Measurements from ENCODE around the gene FOXJ3.

FOXJ3 gene

DNA sequence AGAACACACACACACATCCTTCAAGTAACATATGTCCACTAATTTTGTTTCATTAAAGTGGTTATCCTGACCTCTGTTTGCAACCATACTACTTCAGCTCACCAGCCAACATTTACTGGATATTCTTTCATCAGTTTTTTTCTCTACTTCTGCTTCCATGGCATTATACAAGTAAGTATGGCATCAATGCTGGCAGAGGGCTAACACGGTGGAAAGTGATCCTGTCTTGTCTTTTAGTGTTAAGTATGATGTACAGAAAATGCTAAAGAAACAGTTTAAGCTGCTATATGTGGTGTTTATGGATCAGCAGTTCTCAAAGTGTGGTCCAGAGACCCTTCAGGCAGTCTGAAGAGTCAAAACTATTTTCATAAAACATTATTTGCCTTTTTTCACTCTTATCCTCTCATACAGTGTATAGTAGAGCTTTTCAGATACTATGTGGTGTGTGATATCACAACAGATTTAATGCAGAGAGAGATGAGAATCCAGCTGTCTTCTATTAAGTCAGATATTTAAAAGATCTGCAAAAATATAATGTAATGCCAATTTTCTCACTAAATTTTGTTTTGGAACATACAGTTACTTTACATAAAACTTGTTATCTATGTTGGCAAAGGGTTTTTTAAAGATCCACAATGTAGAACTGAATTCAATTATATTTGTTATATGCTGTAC, 46.6 kb downstream of the FOXJ3 start:
- TF ChIP-seq ZNF274 (IDR thresholded peaks at IDR 0.05; ENCODE audit: low read depth, low read length) = no peak
- TF ChIP-seq YY1 (IDR thresholded peaks at IDR 0.05; ENCODE audit: insufficient read depth, insufficient read length) = no peak
- no peak for TF ChIP-seq SUZ12 (IDR thresholded peaks at IDR 0.05; ENCODE audit: extremely low read depth, insufficient read depth, insufficient read length)
- no peak for DNase-seq (ENCODE audit: low read depth, low spot score)
- Histone ChIP-seq H3K36me3 (ENCODE audit: insufficient read depth, insufficient read length, low read length) (peaks cover 11% of the 10 kb centered on the region), H3K4me1 (ENCODE audit: insufficient read depth, insufficient read length) (no peaks in the 10 kb centered on the region), H3K9ac (ENCODE audit: insufficient read length, low read depth) (no peak overlapping the region), H3K4me3 (ENCODE audit: insufficient read length, low read depth) (no peak overlapping the region), H3K27me3 (ENCODE audit: insufficient read depth, insufficient read length) (no peaks in the 10 kb centered on the region), H3K9me3 (ENCODE audit: insufficient read depth, low read length) (no peaks in the 10 kb centered on the region; the same call in 1 of the 2 replicates)

DNA sequence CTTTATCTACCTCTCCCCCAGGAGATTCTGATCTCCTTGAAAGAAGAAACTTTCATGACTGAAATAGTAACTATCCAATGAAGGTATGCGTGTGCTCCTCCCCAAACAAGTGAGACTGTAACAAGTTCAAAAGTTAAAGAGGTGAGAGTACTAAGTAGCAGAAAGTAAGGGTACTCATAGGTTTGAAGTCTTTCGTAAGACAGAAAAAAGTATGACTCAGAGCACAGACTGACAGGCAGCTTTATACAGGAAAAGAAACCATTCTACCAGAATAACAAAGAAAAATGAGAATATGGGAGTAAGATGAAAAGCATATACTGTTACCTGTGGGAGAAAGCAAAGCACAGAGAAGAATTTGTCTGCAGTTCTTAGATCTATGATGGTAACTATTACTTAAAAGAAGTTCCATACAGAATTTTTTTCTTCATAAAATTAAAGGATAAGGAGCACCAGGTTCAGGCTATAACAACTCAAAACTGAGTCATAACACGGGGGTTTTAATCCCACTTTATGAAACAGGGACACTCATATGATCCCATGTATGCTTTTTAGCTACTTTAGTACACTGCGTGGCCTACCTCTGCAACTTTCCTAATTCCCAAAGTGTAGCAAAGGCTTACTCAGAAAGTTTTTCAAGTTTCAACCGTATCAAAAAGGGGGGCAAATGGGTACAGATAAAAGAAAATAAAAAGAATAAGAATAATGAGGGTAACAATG, 52.0 kb downstream of the FOXJ3 start:
- peaks cover 9% of the 10 kb centered on the region for H3K36me3 ChIP-seq (ENCODE audit: insufficient read depth, insufficient read length, low read length)
- no peaks in the 10 kb centered on the region for H3K4me1 ChIP-seq (ENCODE audit: insufficient read depth, insufficient read length)
- DNase-seq (ENCODE audit: low read depth, low spot score) = no peak
- H3K27me3 ChIP-seq (ENCODE audit: insufficient read depth, insufficient read length) = no peaks in the 10 kb centered on the region
- H3K9me3 ChIP-seq (ENCODE audit: insufficient read depth, low read length) = no peaks in the 10 kb centered on the region
- H3K4me3 ChIP-seq (ENCODE audit: insufficient read length, low read depth) = no peak overlapping the region
- H3K9ac ChIP-seq (ENCODE audit: insufficient read length, low read depth) = no peak overlapping the region
- TF ChIP-seq SUZ12 (IDR thresholded peaks at IDR 0.05; ENCODE audit: extremely low read depth, insufficient read depth, insufficient read length) = no peak
- no peak for TF ChIP-seq ZNF274 (IDR thresholded peaks at IDR 0.05; ENCODE audit: low read depth, low read length)
- no peak for TF ChIP-seq YY1 (IDR thresholded peaks at IDR 0.05; ENCODE audit: insufficient read depth, insufficient read length)

DNA sequence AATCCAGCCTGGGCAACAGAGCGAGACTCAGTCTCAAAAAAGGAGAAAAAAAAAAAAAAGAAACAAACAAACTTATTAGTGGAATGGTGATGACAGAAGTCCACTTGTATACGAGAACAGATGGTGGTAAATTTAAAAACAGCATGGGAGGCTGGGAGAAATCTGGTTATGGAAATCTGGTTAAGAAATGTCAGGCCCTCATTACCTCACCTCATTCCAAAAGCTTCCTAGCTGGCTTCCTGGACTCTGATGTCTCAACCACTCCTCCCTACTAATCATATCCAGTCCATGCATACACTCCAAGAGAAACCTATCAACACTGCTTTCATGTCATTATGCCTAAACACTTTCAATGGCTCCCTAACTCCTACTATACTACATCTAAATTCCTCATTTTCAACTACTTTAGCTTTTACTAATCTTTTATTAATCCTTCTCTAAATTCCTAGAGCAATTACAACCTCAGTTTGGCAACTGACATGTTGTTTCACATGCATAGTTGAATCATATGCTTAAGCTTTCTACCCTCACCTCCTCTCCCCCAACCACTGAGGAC, 52.9 kb downstream of the FOXJ3 start:
- H3K4me3 ChIP-seq (ENCODE audit: insufficient read length, low read depth) = no peak overlapping the region
- no peaks in the 10 kb centered on the region for H3K27me3 ChIP-seq (ENCODE audit: insufficient read depth, insufficient read length)
- peaks cover 14% of the 10 kb centered on the region for H3K36me3 ChIP-seq (ENCODE audit: insufficient read depth, insufficient read length, low read length)
- TF ChIP-seq ZNF274 (IDR thresholded peaks at IDR 0.05; ENCODE audit: low read depth, low read length) (no peak), YY1 (IDR thresholded peaks at IDR 0.05; ENCODE audit: insufficient read depth, insufficient read length) (no peak), SUZ12 (IDR thresholded peaks at IDR 0.05; ENCODE audit: extremely low read depth, insufficient read depth, insufficient read length) (no peak)
- H3K9me3 ChIP-seq (ENCODE audit: insufficient read depth, low read length) = no peaks in the 10 kb centered on the region
- DNase-seq (ENCODE audit: low read depth, low spot score) = no peak
- no peak overlapping the region for H3K9ac ChIP-seq (ENCODE audit: insufficient read length, low read depth)
- no peaks in the 10 kb centered on the region for H3K4me1 ChIP-seq (ENCODE audit: insufficient read depth, insufficient read length)

DNA sequence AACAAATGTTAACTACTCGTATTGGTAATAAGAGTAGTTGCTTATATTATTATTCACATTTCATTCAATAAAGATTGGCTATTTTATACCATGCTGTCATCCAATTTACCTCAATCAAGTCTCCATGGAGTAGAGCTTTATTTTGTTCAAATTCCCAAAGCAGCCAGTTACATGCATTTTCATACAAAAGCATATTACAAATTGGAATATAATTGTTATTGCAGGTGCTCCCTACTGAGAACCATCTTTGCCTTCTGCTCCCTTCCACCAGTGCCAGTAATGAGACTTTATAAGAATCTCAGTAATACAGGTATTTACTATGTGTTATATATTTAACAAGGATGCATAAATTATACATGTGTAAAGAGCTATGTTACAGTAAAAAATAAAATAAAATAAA, 54.2 kb downstream of the FOXJ3 start:
- H3K4me1 ChIP-seq (ENCODE audit: insufficient read depth, insufficient read length) = no peaks in the 10 kb centered on the region
- no peak for TF ChIP-seq YY1 (IDR thresholded peaks at IDR 0.05; ENCODE audit: insufficient read depth, insufficient read length)
- TF ChIP-seq ZNF274 (IDR thresholded peaks at IDR 0.05; ENCODE audit: low read depth, low read length) = no peak
- no peak for TF ChIP-seq SUZ12 (IDR thresholded peaks at IDR 0.05; ENCODE audit: extremely low read depth, insufficient read depth, insufficient read length)
- no peaks in the 10 kb centered on the region for H3K9me3 ChIP-seq (ENCODE audit: insufficient read depth, low read length)
- no peaks in the 10 kb centered on the region for H3K27me3 ChIP-seq (ENCODE audit: insufficient read depth, insufficient read length)
- no peak for DNase-seq (ENCODE audit: low read depth, low spot score)
- H3K4me3 ChIP-seq (ENCODE audit: insufficient read length, low read depth) = no peak overlapping the region
- no peak overlapping the region for H3K9ac ChIP-seq (ENCODE audit: insufficient read length, low read depth)
- H3K36me3 ChIP-seq (ENCODE audit: insufficient read depth, insufficient read length, low read length) = peaks cover 23% of the 10 kb centered on the region

DNA sequence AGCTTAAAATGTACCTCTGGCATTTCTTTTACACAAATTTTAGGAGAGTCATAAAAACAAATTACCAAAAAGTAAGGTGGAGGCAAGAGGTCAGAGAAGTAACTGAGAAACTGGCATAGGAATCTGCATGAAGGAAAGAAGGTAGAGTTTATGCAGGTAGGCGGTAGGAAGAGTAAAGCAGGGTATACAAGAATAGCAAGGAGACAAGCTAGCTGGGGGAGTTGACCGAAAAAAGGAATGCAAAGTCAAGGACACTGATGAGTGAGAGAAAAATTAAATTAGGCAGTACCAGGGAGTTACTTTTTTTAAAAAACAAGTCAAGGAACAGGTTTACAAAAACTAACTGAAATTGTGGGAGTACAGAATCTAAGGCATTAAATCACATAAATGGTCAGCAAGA, 56.0 kb downstream of the FOXJ3 start:
- Histone ChIP-seq H3K9me3 (ENCODE audit: insufficient read depth, low read length) (no peaks in the 10 kb centered on the region), H3K4me1 (ENCODE audit: insufficient read depth, insufficient read length) (no peaks in the 10 kb centered on the region), H3K4me3 (ENCODE audit: insufficient read length, low read depth) (no peak overlapping the region), H3K9ac (ENCODE audit: insufficient read length, low read depth) (no peak overlapping the region), H3K36me3 (ENCODE audit: insufficient read depth, insufficient read length, low read length) (peaks cover 34% of the 10 kb centered on the region), H3K27me3 (ENCODE audit: insufficient read depth, insufficient read length) (no peaks in the 10 kb centered on the region)
- DNase-seq (ENCODE audit: low read depth, low spot score) = no peak
- TF ChIP-seq ZNF274 (IDR thresholded peaks at IDR 0.05; ENCODE audit: low read depth, low read length) (no peak), SUZ12 (IDR thresholded peaks at IDR 0.05; ENCODE audit: extremely low read depth, insufficient read depth, insufficient read length) (no peak), YY1 (IDR thresholded peaks at IDR 0.05; ENCODE audit: insufficient read depth, insufficient read length) (no peak)

DNA sequence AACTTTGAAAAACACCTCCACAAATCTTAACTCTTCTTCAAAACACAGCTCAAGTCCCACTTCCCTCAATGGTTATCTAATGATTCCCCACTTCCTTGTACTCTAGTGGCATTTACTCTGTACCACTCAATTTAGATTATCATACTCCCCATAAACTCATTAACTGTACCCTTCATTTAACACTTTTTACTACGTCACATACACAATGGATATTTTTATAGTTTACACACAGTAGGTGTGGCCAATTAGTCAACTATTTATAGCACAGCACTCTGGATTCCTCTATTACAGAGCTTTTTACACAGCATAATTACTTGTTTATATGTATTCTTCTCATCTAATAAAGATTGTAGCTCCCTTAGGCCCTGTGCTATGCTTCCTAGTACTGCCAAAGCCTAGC, 62.1 kb downstream of the FOXJ3 start:
- H3K27me3 ChIP-seq (ENCODE audit: insufficient read depth, insufficient read length) = no peaks in the 10 kb centered on the region
- H3K9ac ChIP-seq (ENCODE audit: insufficient read length, low read depth) = no peak overlapping the region
- DNase-seq (ENCODE audit: low read depth, low spot score) = no peak
- no peaks in the 10 kb centered on the region for H3K9me3 ChIP-seq (ENCODE audit: insufficient read depth, low read length)
- no peaks in the 10 kb centered on the region for H3K4me1 ChIP-seq (ENCODE audit: insufficient read depth, insufficient read length)
- H3K4me3 ChIP-seq (ENCODE audit: insufficient read length, low read depth) = no peak overlapping the region
- TF ChIP-seq SUZ12 (IDR thresholded peaks at IDR 0.05; ENCODE audit: extremely low read depth, insufficient read depth, insufficient read length) = no peak
- TF ChIP-seq YY1 (IDR thresholded peaks at IDR 0.05; ENCODE audit: insufficient read depth, insufficient read length) = no peak
- no peak for TF ChIP-seq ZNF274 (IDR thresholded peaks at IDR 0.05; ENCODE audit: low read depth, low read length)
- H3K36me3 ChIP-seq (ENCODE audit: insufficient read depth, insufficient read length, low read length) = peaks cover 32% of the 10 kb centered on the region

DNA sequence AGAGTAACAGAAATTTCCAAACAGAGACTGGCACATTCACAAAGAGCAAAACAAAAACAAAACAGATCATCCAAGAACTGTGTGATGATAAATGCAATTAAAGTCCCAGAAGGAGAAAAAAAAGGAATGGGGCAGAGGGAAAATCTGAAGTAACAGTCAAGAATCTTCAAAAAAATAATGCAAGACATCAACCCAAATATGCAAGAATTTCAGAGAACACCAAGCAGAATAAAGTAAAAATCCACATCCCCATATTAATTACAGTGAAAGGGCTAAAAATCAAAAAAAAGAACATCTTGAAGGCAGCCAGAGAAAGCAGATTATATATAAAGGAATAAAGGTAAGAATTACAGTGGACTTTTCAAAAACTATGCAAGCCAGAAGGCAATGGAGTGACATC, 67.1 kb downstream of the FOXJ3 start:
- Histone ChIP-seq H3K4me3 (ENCODE audit: insufficient read length, low read depth) (no peak overlapping the region), H3K36me3 (ENCODE audit: insufficient read depth, insufficient read length, low read length) (peaks cover 33% of the 10 kb centered on the region), H3K9ac (ENCODE audit: insufficient read length, low read depth) (no peak overlapping the region), H3K9me3 (ENCODE audit: insufficient read depth, low read length) (no peaks in the 10 kb centered on the region), H3K4me1 (ENCODE audit: insufficient read depth, insufficient read length) (no peaks in the 10 kb centered on the region), H3K27me3 (ENCODE audit: insufficient read depth, insufficient read length) (no peaks in the 10 kb centered on the region)
- TF ChIP-seq ZNF274 (IDR thresholded peaks at IDR 0.05; ENCODE audit: low read depth, low read length) (no peak), YY1 (IDR thresholded peaks at IDR 0.05; ENCODE audit: insufficient read depth, insufficient read length) (no peak), SUZ12 (IDR thresholded peaks at IDR 0.05; ENCODE audit: extremely low read depth, insufficient read depth, insufficient read length) (no peak)
- DNase-seq (ENCODE audit: low read depth, low spot score) = no peak
